Dermis microvascular lymphatic vessel endothelial cell (primary cell): ENCODE measurements around the gene CASKIN1. TPM values are rescaled to one million over a fixed set of nuclear protein-coding genes. Genes with fewer than 3 reads are reported as not detected.
"Not testable (repeated sequence)": the region's sequence is repeated elsewhere in the genome, so short reads cannot be mapped to it uniquely, and the experiment has no call there.

Experiments
- DNase-seq, 2 donors: peaks; one replicate each; pipeline versions ENCODE4 v3.0.0 to v3.0.0-alpha.2; 2010; ENCODE audit warnings: low read depth in 2 of 2
- total RNA-seq: library from RNA; depleted of rRNA; stranded (reverse); fragments of >200 nt; gene quantifications from 2 replicates; pipeline ENCODE4 v1.2.1, GENCODE V29; 2014

CASKIN1 gene
- total RNA-seq, 1 donor from 2014 or later = under 0.01 TPM

- DNase-seq = no peak
Measured at GRCh38 chr16:2209258-2210008, 13.0 kb upstream of the CASKIN1 start.

- no peak for DNase-seq
Measured at GRCh38 chr16:2208772-2209171, 12.4 kb upstream of the CASKIN1 start.

GRCh38 chr16:2208308-2208707 is 11.9 kb upstream of the CASKIN1 start:
- DNase-seq = no peak

- DNase-seq = no peak
Measured at GRCh38 chr16:2207872-2208271, 11.5 kb upstream of the CASKIN1 start.

- no peak for DNase-seq
Measured at GRCh38 chr16:2206780-2207433, 10.5 kb upstream of the CASKIN1 start.

GRCh38 chr16:2206420-2206779 is 10.0 kb upstream of the CASKIN1 start:
- no peak for DNase-seq

- no peak for DNase-seq
Measured at GRCh38 chr16:2205967-2206313, 9.5 kb upstream of the CASKIN1 start.

GRCh38 chr16:2205104-2205966 is 8.9 kb upstream of the CASKIN1 start, which contains the start of gene MLST8:
TSS of gene MLST8 (plus strand) at chr16:2205454. CDS start at chr16:2206086, 632 bp downstream.
- peak; percentile 64 to 88 for DNase-seq

- no peak for DNase-seq
Measured at GRCh38 chr16:2204416-2205103, 8.2 kb upstream of the CASKIN1 start.

- not testable (repeated sequence) for DNase-seq
Measured at GRCh38 chr16:2203119-2203688, 6.8 kb upstream of the CASKIN1 start.

GRCh38 chr16:2200313-2200712 is 3.9 kb upstream of the CASKIN1 start:
- no peak for DNase-seq

GRCh38 chr16:2199621-2200139 is 3.3 kb upstream of the CASKIN1 start:
- no peak for DNase-seq

- no peak for DNase-seq
Measured at GRCh38 chr16:2199095-2199494, 2.7 kb upstream of the CASKIN1 start.

- no peak for DNase-seq
Measured at GRCh38 chr16:2198283-2198682, 1.9 kb upstream of the CASKIN1 start.

GRCh38 chr16:2197765-2198164 is 1.4 kb upstream of the CASKIN1 start:
- DNase-seq = no peak

- DNase-seq = no peak
Measured at GRCh38 chr16:2196981-2197511, 641 bp upstream of the CASKIN1 start.

GRCh38 chr16:2195322-2196161 is 863 bp downstream of the CASKIN1 start:
- no peak for DNase-seq

- peak; percentile 45 to 63 for DNase-seq
Measured at GRCh38 chr16:2194852-2195321, 1.5 kb downstream of the CASKIN1 start.

- DNase-seq = no peak
Measured at GRCh38 chr16:2194166-2194834, 2.1 kb downstream of the CASKIN1 start.
